ENCODE results near the gene NTM.
"Not testable (repeated sequence)": the region's sequence is repeated elsewhere in the genome, so short reads cannot be mapped to it uniquely, and the experiment has no call there.

NTM gene

GRCh38 chr11:131418189-131418588 is 47.8 kb downstream of the NTM start:
- H3K27ac ChIP-seq, result no peak overlapping the region
- no peak for DNase-seq (ENCODE audit: low read depth, low spot score)

DNA sequence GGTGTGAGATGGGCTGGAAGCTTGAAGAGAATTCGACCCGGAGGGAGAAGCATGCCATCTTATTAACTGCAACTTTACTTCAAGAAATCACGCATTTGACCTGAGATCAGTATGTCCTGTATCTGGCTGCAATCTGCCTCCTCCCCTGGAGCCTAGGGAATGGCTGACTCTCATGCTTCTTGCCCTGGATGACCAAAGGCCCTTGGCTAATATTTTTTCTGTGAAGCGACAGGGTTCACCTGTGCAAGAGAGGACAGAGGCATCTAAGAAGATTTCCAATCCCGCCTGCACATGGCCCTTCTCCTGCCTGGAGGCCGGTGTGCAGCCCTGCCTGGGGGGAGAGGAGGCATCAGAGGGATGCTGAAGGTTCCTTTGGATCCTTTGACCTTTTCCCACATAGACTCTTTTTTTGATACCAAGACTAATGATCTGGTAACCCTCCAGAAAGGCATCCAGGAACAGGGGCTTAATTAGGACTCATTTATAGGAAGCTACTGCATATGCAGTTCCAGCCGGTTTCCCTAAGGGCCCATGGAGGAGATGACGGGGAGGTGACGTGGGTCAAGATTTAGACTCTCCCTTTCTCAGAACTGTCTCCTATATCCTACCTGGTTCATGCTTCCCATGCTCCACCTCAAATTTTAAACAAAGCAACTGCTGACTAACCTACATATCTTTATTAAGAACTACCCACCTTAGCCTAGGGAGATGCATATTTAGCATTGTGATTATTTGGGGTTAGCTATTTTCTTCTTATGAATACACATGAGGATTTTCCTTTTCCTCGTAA is 50.8 kb downstream of the NTM start:
- no peak overlapping the region for H3K27ac ChIP-seq
- DNase-seq (ENCODE audit: low read depth, low spot score), result no peak

DNA sequence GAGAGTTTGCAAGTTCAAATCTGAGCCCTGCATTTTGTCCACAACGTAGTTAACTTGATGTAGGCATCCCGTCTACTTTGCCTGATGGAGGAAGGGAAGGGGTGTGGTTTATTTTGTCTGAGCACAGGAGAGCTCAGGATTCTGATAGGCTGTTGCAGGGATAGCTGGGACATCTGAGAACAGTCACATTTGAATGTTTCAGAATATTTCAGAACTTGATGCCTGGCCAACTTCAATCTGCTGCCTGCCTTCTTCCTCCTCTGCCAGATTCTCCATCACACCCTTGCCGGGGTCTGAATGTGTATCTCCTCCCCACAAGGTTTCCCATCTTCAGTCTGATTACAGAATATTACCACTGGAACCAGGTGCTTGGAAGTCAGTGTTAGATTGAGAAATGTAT is 51.6 kb downstream of the NTM start:
- peak overlapping the region; percentile 52 for H3K27ac ChIP-seq
- no peak for DNase-seq (ENCODE audit: low read depth, low spot score)

DNA sequence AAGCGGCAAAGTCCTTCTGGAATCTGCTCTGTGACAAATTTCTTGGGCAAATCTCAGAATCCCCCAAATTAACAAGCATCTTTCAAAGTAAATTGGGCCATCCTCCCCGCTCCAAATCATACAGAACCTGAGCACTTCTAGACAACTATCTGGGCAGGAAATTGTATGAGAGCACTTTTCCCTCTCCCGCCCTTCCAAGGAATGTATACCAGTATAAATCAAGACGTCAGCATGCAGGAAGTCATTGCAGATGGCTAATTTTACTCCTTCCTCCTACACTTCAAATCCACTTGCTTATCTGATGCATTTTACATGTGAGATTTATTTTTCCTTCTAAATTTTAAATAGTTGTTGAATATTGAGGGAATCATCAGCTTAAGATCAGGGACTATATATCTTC is 52.1 kb downstream of the NTM start:
- DNase-seq (ENCODE audit: low read depth, low spot score), result no peak
- peak overlapping the region; percentile 52 for H3K27ac ChIP-seq

- H3K27ac ChIP-seq, result peak overlapping the region; percentile 52
- DNase-seq (ENCODE audit: low read depth, low spot score), result peak; percentile 81
Observed at GRCh38 chr11:131423688-131424087, 53.3 kb downstream of the NTM start.

DNA sequence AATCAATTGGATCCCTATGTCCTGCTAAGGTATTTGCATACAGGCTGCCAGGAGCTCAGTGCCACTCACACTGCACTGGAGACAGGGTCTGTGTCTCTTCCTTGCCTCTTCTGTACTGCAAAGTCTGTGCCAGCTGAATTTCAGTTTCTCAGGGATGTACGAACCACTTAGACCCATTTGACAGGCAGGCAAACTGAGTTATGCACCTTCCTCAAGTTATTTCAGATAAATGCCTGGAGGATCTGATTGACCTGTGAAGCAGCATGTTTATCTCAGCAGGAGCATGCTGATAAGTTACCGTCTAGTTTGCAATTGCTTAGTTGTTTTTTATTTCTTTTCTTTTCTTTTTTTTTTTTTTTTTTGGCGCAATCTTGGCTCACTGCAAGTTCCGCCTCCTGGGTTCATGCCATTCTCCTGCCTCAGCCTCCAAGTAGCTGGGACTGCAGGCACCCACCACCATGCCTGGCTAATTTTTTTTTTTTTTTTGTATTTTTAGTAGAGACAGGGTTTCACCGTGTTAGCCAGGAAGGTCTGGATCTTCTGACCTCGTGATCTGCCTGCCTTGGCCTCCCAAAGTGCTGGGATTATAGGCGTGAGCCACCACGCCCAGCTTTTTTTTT is 54.0 kb downstream of the NTM start:
- peak overlapping the region; percentile 52 for H3K27ac ChIP-seq
- DNase-seq (ENCODE audit: low read depth, low spot score), result not testable (repeated sequence)

DNA sequence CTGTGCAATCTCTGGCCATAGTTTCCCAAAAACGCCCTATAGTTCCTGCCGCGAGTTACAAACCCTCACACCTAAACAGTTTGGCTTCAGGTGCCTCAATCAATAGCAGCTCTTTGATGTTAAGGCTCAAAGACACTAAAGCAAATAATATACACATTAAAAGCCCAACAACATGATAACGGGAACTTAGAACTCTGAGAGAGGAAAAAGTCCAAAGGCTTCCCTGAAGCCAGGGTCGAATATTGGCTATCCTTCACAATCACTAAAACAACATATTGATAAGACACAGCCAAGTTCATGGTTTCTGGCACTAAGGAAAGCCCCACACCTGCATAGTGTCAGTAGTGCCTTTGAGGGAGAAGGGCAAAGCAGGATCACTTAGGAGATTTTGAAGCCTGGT is 54.9 kb downstream of the NTM start:
- no peak for DNase-seq (ENCODE audit: low read depth, low spot score)
- H3K27ac ChIP-seq, result no peak overlapping the region

- H3K27ac ChIP-seq, result no peak overlapping the region
- DNase-seq (ENCODE audit: low read depth, low spot score), result no peak
Observed at GRCh38 chr11:131428853-131429252, 58.4 kb downstream of the NTM start.

DNA sequence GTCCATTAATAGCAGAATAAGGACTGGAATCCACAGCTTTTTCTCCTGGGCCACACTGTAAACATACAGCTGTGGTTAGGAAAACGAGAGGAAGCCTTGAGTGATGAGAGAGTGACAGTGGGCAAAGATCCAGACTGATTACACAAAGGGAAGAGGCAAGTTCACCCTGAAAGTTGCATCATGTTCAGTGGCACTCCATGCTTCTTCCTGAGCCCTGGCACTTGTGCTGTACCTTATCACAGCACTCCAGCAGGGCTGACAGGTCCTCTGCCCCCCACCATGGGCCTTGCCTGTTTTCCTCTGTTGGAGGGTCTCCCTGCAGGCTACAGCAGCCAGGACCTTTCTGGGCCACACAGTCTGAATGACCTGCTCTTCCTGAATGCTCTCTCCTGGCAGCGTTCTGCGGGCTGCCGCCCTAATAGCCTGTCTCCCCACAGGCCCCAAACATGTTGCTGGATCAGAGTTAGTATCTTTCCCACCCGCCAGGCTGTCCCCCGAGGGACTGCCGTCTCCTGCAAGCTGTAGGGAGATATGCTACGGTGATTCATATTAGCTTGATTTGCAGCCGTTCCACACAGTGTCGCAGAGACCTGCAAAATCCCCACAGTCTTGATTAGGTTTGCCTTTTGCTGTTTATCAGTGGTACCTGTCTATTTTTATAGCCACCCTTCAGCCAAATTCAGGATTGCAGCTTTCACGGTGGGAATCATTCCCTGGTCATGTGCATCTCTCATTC is 60.2 kb downstream of the NTM start:
- no peak overlapping the region for H3K27ac ChIP-seq
- DNase-seq (ENCODE audit: low read depth, low spot score), result no peak

DNA sequence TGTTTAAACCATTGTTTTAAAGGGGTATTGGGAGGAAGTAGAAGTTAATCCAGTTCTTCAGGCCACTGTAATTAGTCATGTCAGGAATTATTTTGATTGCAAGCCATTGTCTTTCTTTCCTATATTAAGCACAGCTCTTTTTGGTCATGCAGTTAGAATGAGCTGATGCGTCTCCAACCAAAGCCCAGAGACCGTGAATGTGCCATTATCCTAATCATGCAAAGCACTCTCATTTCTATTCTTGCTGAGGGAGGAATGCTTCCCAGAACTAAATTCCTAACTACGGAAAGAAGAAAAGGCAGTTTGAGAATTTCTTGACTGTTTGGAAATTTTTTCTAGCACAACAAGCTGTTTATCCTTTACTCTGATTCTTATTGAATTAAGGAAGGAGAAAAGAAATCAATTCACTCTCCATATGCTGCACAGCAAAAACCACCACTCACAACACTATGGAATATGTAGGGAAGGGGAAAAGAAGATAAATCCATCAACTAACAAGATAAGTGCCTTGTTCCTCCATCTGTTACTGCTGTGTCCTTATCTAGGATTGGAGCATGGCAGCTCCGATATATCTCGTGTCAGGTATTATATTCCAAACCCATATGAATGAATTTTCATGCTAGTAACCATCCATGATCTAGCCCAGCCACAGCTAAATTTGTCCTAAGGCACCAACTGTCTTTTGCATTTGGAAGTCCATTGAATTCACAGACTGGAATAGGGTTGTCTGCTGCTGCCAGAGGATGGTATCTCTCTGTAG is 70.8 kb downstream of the NTM start:
- no peak overlapping the region for H3K27ac ChIP-seq

DNA sequence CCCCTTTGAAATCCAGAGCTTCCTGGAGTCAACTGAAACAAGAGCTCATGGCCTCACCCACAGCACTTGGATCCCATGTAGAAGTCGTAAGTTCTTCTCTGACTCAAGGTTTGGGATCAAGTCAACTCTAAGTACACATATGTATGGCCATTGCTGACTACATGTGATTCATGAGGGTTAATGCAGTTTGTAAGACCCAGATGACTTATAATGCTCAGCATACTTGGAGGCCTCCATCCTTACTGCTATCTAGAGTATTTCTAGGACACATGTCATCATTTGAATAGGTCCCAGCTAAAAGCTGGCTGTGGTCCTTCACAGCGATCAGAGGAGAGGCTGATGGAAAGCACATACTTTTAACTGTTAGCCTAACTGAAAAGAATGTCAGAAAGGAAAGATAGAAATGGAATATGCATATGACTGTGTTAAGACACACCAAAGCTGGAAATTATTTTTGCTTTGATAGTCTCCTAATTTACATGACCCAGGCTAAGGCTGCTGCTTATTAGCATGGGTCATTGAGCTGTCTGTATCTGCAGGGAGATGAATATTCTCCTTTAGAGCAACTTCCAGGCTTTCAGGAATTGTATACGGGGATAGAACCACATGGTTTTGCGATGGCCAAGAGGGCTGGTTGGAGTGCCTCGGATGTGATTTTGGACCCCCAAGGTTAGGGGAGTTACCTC is 76.3 kb downstream of the NTM start:
- no peak overlapping the region for H3K27ac ChIP-seq
- no peak for DNase-seq (ENCODE audit: low read depth, low spot score)

More for the DNA sequence above, 70.8 kb downstream of the NTM start:
- no peak for DNase-seq (ENCODE audit: low read depth, low spot score)

DNA sequence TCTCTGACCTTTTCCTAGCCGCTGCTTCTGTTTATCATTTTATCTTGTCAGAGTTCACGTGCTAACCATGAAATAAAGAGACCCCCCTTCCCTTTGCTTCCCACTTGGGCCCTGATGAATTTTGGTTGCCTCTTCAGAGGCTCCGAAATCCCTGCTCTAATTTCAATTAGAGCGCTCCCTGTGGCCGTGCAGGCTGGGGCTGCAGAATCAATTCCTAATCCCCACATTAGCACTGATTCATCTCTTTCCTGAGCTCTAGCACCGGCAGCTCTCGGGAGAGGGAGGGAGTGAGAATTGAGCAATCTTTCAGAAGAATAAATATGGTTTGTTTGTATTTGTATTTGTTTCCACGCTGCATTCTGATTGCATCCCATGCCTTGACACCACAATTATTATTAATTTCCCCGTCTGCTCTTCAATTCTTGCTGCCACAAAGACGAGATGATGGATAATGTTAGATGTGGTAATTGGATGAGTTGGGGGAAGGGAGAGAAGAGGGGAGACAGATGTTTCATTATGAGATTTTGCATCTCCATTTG is 76.9 kb downstream of the NTM start:
- DNase-seq (ENCODE audit: low read depth, low spot score), result no peak
- no peak overlapping the region for H3K27ac ChIP-seq

- H3K27ac ChIP-seq, result no peak overlapping the region
- no peak for DNase-seq (ENCODE audit: low read depth, low spot score)
Observed at GRCh38 chr11:131447898-131448297, 77.5 kb downstream of the NTM start.

DNA sequence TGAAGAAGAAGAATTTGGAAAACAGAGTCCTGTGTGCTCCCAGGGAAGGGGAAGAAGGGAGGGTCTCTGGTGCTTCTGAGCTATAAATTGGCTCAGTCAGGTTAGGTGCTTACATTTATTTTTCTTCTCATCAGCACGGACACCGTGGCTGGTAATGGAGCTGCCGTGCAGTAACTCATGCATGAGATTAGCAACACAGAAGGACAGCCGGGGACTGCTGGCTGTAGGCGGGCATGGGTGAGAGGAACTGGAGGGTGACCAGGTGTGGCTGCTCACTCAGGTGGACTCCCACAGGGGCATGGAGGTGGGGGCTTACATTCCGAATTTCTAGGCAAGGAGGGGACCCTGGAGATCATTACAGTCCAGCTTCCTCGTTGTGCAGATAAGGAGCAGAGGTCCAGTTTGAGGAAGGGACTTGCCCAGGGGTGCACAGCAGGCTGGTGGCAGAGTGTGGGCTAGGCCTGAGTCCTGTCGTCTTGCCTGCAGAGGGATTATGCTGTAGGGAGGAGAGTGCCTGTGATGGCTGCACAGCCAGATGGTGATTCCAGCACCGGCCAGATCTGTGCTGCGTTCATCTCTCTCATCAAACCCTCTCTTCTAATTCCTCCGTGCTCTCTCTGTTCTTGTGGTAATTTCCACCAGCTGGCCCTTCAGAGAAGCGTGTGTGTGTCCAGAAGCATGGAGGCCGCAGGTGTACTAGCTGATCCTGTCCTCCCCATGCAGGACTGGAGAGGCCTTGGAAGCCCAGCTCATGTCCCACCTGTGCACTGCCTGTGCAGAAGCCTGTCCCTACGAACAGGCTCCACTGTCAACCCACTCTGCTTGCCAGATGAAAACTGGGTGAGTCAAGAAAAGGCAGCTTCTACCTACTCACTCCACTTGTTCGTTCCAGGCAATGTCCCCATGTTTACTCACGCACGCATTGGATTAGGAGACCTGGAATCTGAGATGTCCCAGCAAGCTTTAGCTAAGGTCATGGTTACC is 78.9 kb downstream of the NTM start:
- no peak for DNase-seq (ENCODE audit: low read depth, low spot score)
- H3K27ac ChIP-seq, result no peak overlapping the region

DNA sequence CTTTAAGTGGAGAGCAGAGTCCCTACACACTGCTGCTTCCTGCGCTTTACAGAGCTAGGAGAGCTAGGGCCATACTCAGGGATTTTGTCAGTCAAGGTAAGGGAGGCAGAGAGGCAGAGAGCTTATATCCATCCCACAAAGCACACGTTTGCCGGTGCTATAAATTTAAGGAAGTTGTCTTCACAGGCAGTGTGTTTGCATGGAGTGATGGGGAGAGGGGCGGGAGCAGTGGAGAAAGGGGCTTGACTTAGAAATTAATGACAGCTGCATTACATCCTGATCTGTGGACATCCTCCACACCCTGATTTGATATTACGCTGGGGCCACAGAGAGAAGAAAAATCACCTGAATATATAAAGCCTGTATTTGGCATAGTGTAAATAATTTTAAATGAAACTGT is 84.1 kb downstream of the NTM start:
- no peak overlapping the region for H3K27ac ChIP-seq
- DNase-seq (ENCODE audit: low read depth, low spot score), result no peak

DNA sequence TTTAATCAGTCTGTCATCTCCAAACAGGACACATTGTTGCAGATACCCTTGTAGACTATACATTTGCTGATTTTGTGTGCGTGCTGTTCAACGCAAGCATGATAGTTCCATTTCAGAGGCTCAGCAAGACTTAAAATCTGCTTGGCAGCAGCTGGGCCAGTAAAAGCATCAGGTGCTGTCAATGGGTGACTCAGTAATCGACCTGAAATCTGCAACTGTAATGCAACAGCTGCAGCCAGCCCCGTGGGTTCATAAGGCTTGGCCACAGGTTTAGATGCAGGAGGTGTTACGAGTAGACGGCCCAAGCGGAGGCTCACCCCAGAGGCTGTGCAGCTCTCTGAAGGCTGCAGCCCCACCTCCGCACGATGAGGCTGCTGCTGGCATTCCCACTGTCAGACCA is 84.6 kb downstream of the NTM start:
- no peak for DNase-seq (ENCODE audit: low read depth, low spot score)
- H3K27ac ChIP-seq, result no peak overlapping the region

GRCh38 chr11:131455843-131456704 is 85.7 kb downstream of the NTM start:
- DNase-seq (ENCODE audit: low read depth, low spot score), result no peak
- H3K27ac ChIP-seq, result no peak overlapping the region

DNA sequence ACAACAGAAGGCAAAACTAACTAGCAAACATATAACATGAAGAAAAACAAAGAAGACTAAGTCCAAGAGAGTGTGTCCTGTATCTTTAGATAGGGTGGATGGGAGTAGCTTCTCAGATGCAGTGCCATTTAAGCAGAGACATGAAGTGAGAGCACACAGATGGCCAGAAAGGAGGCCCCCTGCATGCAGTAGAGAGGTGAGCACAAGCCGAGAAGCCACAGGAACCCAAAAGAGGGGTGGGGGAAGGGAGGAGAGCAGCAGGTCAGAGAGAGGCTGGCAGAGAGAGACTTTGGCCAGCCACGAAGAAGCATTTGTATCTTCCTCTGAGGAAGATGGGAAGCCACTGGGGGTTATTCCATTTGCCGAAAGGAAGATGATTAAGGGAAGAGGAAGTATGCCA is 86.7 kb downstream of the NTM start:
- no peak overlapping the region for H3K27ac ChIP-seq
- no peak for DNase-seq (ENCODE audit: low read depth, low spot score)
